Tibial nerve (tissue), 4 donors: Measurements from ENCODE around the gene FGD1. TPM values are rescaled to one million over a fixed set of nuclear protein-coding genes. Genes with fewer than 3 reads are reported as not detected.
A peak's percentile ranks its signal among the peaks of the same experiment; 100 is the strongest.
"Not testable (repeated sequence)": the region's sequence is repeated elsewhere in the genome, so short reads cannot be mapped to it uniquely, and the experiment has no call there.

Source experiments
- DNase-seq, 2 donors: peaks; one replicate each; pipeline ENCODE4 v3.0.0-alpha.2; 2019; ENCODE audit warnings: low spot score in 2 of 2
- H3K27ac ChIP-seq, 4 donors: fragments of 200-600 bp; sonication (generic) in 3 of 4; one replicate each; pipeline ENCODE4 v1.5.1; 2017 to 2019; ENCODE audit warnings: mild to moderate bottlenecking in 1 of 4
- H3K27me3 ChIP-seq, 2 donors: fragments of 200-600 bp; sonication (generic) in 1 of 2; one replicate each; pipeline versions ENCODE4 v1.5.1 to v1.6.0; 2017 to 2019
- H3K36me3 ChIP-seq, 3 donors: fragments of 200-600 bp; sonication (generic); one replicate each; pipeline ENCODE4 v1.5.1; 2018 to 2019
- H3K4me1 ChIP-seq, 4 donors: fragments of 200-600 bp; sonication (generic) in 3 of 4; one replicate each; pipeline ENCODE4 v1.5.1; 2017 to 2019
- H3K4me3 ChIP-seq, 4 donors: fragments of 200-600 bp; sonication (generic) in 3 of 4; one replicate each; pipeline ENCODE4 v1.5.1; 2017 to 2019; ENCODE audit warnings: mild to moderate bottlenecking in 1 of 4, moderate library complexity in 1 of 4
- H3K9me3 ChIP-seq, 4 donors: fragments of 200-600 bp; sonication (generic) in 3 of 4; one replicate each; pipeline ENCODE4 v1.5.1; 2017 to 2019
- EP300 ChIP-seq, 2 donors: sonication (generic); formaldehyde crosslinking; IDR thresholded peaks; one replicate each; pipeline ENCODE4 v1.6.1; 2017; ENCODE audit warnings: antibody characterized with exemption in 2 of 2, mild to moderate bottlenecking in 1 of 2
- POLR2A ChIP-seq, 2 donors: fragments of 450-650 bp; IDR thresholded peaks; one replicate each; pipeline ENCODE4 v1.6.1; 2017; ENCODE audit warnings: antibody characterized with exemption in 2 of 2, mild to moderate bottlenecking in 2 of 2, moderate library complexity in 2 of 2
- WGBS, 2 donors: methylation state at CpG; one replicate each; pipeline ENCODE4 v1.1.5; 2018; 5-methylcytosine and 5-hydroxymethylcytosine counted together
- total RNA-seq, 4 donors: library from RNA; depleted of rRNA; stranded (reverse); fragments of >200 nt; gene quantifications; one replicate each; pipeline ENCODE4 v1.1.0, GENCODE V29; 2016
- TF ChIP-seq, protein P1 (sequence below), 5 experiments: fragments of 200-600 bp in 3 of 5; fragments of 450-650 bp in 2 of 5; sonication (generic) in 3 of 5; IDR thresholded peaks; one replicate each; pipeline ENCODE4 v1.5.1; 2016 to 2019; ENCODE audit warnings: antibody characterized with exemption in 5 of 5, mild to moderate bottlenecking in 3 of 5, moderate library complexity in 2 of 5

The FGD1 gene
- total RNA-seq: 1 to 10 TPM; 4.2 to 9.3 (median 5.4) TPM

DNA sequence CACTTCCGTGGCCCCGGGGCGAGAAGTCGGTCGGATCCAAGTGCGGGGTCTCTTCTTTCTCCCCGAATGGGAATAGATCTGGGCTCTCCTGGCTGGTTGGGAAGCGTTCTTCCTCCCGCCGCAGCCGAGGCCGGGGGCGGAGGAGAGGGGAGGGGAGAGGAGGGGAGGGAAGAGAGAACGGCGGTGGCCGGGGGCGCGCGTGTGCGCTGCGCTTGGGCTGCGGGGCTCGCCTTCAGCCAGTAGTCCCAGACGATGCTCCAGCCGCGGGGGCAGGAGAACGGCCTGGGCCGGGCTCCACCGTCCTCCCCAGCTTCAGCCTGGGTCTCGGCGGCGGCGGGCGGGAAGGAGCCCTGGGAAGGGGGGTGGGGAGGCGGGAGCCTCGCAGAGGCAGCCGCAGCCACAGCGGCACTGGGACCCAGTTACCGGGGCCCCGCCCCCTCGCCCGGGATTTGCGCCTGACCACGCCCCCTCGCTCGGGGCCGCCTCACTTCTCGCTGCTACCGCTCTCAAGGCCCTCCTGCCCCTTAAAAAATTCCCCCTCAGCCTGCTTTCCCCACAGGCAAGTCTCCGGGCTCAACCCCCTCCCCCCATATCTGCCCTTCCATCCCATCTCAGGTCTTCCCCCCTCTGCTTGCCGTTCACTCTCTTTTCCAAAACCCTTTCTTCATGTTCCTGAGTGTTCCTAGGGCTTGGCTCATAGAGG is at the start of gene FGD1:
Gene FGD1 (minus strand): TSS at position 421 of the 703 bp plus-strand sequence. CDS start 802 bp downstream, outside the sequence.
- H3K36me3 ChIP-seq: no peaks in the 10 kb centered on the region
- H3K9me3 ChIP-seq: no peaks in the 10 kb centered on the region
- H3K4me3 ChIP-seq: peak within 1 kb of the TSS; percentile 42 to 70 (median 49)
- TF ChIP-seq EP300 (IDR thresholded peaks at IDR 0.05) (no peak), POLR2A (IDR thresholded peaks at IDR 0.05) (no peak)
- TF ChIP-seq, protein P1, sequence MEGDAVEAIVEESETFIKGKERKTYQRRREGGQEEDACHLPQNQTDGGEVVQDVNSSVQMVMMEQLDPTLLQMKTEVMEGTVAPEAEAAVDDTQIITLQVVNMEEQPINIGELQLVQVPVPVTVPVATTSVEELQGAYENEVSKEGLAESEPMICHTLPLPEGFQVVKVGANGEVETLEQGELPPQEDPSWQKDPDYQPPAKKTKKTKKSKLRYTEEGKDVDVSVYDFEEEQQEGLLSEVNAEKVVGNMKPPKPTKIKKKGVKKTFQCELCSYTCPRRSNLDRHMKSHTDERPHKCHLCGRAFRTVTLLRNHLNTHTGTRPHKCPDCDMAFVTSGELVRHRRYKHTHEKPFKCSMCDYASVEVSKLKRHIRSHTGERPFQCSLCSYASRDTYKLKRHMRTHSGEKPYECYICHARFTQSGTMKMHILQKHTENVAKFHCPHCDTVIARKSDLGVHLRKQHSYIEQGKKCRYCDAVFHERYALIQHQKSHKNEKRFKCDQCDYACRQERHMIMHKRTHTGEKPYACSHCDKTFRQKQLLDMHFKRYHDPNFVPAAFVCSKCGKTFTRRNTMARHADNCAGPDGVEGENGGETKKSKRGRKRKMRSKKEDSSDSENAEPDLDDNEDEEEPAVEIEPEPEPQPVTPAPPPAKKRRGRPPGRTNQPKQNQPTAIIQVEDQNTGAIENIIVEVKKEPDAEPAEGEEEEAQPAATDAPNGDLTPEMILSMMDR (IDR thresholded peaks at IDR 0.05): no peak
- peaks cover 0 to 28% (median 0%) of the 10 kb centered on the region in 4 donors for H3K4me1 ChIP-seq
- H3K27me3 ChIP-seq: peaks cover 0 to 2% of the 10 kb centered on the region in 2 donors
- 0 to 33% methylated on average over 3 to 50 of the region's 51 CpGs for WGBS, 2 donors
- H3K27ac ChIP-seq: peak within 1 kb of the TSS; percentile 44 to 87 (median 68)
- peak; percentile 35 to 38 for DNase-seq

DNA sequence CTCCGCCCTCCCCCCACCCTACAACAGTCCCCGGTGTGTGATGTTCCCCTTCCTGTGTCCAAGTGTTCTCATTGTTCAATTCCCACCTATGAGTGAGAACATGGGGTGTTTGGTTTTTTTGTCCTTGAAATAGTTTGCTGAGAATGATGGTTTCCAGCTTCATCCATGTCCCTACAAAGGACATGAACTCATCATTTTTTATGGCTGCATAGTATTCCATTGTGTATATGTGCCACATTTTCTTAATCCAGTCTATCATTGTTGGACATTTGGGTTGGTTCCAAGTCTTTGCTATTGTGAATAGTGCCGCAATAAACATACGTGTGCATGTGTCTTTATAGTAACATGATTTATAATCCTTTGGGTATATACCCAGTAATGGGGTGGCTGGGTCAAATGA is 46.2 kb upstream of the FGD1 start:
- peaks cover 0 to 78% (median 0%) of the 10 kb centered on the region in 3 donors for H3K36me3 ChIP-seq
- not testable (repeated sequence) for DNase-seq
- WGBS, 2 donors: 91 to 100% methylated on average over 1 to 4 of the region's 4 CpGs

DNA sequence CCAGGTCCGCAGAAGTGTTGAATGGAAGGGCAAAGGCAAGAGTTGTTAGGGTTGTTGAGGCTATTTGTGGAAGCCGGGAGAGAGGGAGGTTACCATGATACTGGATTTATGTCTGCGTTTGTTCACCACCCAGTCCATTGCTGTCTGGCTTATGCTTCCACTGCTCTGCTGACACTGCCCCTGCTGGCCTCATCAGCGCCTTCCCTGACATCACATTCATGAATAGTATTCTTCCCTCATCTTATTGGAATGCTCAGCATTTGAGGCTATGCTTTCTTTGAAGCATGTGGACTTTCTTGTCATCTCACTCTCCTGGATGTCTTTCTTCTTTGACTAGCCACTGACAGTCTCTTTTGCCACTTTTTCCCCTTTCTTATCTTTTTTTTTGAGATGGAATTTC is 44.3 kb upstream of the FGD1 start:
- Histone ChIP-seq H3K27me3 (peaks cover 0 to 2% of the 10 kb centered on the region in 2 donors), H3K27ac (no peak overlapping the region), H3K9me3 (no peaks in the 10 kb centered on the region), H3K36me3 (peaks cover 0 to 63% (median 0%) of the 10 kb centered on the region in 3 donors), H3K4me1 (no peaks in the 10 kb centered on the region), H3K4me3 (no peak overlapping the region)
- TF ChIP-seq, protein P1 (IDR thresholded peaks at IDR 0.05): no peak
- no peak for TF ChIP-seq POLR2A (IDR thresholded peaks at IDR 0.05)
- no peak for TF ChIP-seq EP300 (IDR thresholded peaks at IDR 0.05)
- no peak for DNase-seq
- 44 to 54% methylated on average over 3 to 4 of the region's 4 CpGs for WGBS, 2 donors

More for the DNA sequence above, 46.2 kb upstream of the FGD1 start:
- not testable (repeated sequence) for H3K27ac ChIP-seq, H3K4me1 ChIP-seq, H3K4me3 ChIP-seq, H3K9me3 ChIP-seq, H3K27me3 ChIP-seq

DNA sequence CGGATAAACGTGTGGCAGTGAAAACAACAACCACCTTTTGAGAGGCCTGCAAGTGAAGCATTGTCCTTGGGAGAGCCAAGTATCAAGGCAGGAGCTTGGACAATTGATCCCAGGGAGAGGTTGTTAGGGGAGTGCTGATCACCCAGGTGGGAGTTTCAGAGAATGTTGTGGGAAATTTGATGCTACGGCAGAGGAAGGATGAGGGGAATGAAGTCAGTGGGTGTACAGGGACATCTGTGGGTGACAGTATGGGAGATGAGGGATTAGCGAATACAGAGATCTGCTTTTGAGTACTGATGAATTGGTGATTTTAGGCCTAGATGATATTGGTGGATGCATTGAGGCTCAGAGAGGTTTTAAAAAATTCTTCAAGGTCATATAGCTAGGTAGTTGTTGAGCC is 38.2 kb upstream of the FGD1 start:
- Histone ChIP-seq H3K4me1 (peaks cover 0 to 21% (median 4%) of the 10 kb centered on the region in 4 donors), H3K27ac (no peak overlapping the region), H3K4me3 (no peak overlapping the region), H3K36me3 (peaks cover 0 to 13% (median 0%) of the 10 kb centered on the region in 3 donors), H3K9me3 (no peaks in the 10 kb centered on the region), H3K27me3 (no peaks in the 10 kb centered on the region)
- DNase-seq: no peak
- TF ChIP-seq, protein P1 (IDR thresholded peaks at IDR 0.05): no peak
- TF ChIP-seq EP300 (IDR thresholded peaks at IDR 0.05) (no peak), POLR2A (IDR thresholded peaks at IDR 0.05) (no peak)
- whole genome bisulfite sequencing, 2 donors: 70 to 75% methylated on average over 4 of the region's 4 CpGs

DNA sequence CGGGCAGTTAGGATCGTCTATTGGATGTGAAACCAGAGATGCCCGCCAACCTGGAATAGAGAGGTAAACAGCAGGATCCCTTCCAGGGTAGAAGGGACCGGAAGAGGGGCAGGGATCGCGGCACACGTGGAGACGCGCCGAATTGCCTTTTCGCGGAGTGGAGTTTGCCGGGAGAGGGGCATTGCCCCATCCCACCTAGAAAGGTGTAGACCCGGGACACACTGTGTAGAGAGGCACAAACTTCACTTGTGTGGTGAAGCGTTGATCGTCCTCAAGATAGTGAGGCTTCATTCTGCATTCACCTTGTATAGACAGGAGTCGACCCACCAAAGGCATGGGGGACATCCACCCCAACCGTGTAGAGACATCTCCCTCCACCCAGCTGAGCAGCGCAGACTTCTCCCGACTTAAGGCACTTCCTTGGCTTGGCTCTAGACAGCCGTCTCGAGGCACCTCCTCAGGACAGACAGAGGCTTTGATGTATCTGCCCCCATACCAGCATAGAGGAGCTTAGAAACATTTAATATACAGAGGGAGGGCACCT is 34.4 kb upstream of the FGD1 start:
- peaks cover 0 to 23% (median 4%) of the 10 kb centered on the region in 4 donors for H3K4me1 ChIP-seq
- no peaks in the 10 kb centered on the region for H3K27me3 ChIP-seq
- H3K36me3 ChIP-seq: no peaks in the 10 kb centered on the region
- 0 to 43% methylated on average over 12 to 22 of the region's 22 CpGs for WGBS, 2 donors
- H3K9me3 ChIP-seq: no peaks in the 10 kb centered on the region
- H3K27ac ChIP-seq: peak overlapping the region; percentile 7 to 91 (median 71)
- TF ChIP-seq EP300 (IDR thresholded peaks at IDR 0.05): no peak
- TF ChIP-seq, protein P1 (IDR thresholded peaks at IDR 0.05): no peak
- no peak for TF ChIP-seq POLR2A (IDR thresholded peaks at IDR 0.05)
- peak overlapping the region; percentile 51 to 71 (median 64) for H3K4me3 ChIP-seq
- DNase-seq: peak in 1 of 2 donors; percentile 4
